Measurements from ENCODE around the gene SUN1. TPM values are rescaled to one million over a fixed set of nuclear protein-coding genes. Genes with fewer than 3 reads are reported as not detected.

SUN1 gene
- total RNA-seq, 1 experiment from 2014 or later = 181 TPM

GRCh38 chr7:921581-922333, 89.5 kb downstream of the SUN1 start:
- no peaks in the 10 kb centered on the region for H3K79me2 ChIP-seq (ENCODE audit: insufficient read depth, low read length)
- ChIA-PET RAD21 (ENCODE audit: low non-redundant PET in 1 of 2, low total read pairs in 2 of 2, uncharacterized antibody in 2 of 2, unreplicated experiment in 2 of 2) (no interaction called here), CTCF (no interaction called here), POLR2A (no interaction called here)
- BruUV-seq (replicated peaks) = no TSS peak
- DNase-seq (ENCODE audit: low read depth, low spot score) = no peak
- H3K9ac ChIP-seq (ENCODE audit: low read length) = no peak overlapping the region
- TF ChIP-seq POLR2AphosphoS5 (IDR thresholded peaks at IDR 0.05; ENCODE audit: low read depth, low read length) (no peak), SRF (IDR thresholded peaks at IDR 0.05; ENCODE audit: low read depth) (no peak), CEBPB (IDR thresholded peaks at IDR 0.05; ENCODE audit: low read depth) (no peak), CBX3 (IDR thresholded peaks at IDR 0.05; ENCODE audit: low read depth) (no peak), ELF1 (IDR thresholded peaks at IDR 0.05; ENCODE audit: borderline replicate concordance, low read depth) (no peak)
- no peaks in the 10 kb centered on the region for H4K20me1 ChIP-seq (ENCODE audit: insufficient read depth)
- H3K4me1 ChIP-seq (ENCODE audit: control insufficient read depth in 1 of 2, insufficient read depth in 2 of 2, low read length in 2 of 2) = peaks cover 0 to 13% of the 10 kb centered on the region in 2 experiments; a peak in 2 of 4 replicates
- H3K27ac ChIP-seq (ENCODE audit: low read depth, low read length) = no peak overlapping the region
- no peak for ATAC-seq
- intact Hi-C loops (cut with micrococcal nuclease) = no loop called here
- H3K4me2 ChIP-seq (ENCODE audit: low read length) = no peak overlapping the region
- no peak overlapping the region for H2AFZ ChIP-seq (ENCODE audit: low read depth, low read length, poor library complexity, severe bottlenecking)
- no peaks in the 10 kb centered on the region for H3K9me2 ChIP-seq (ENCODE audit: insufficient read depth)
- H3K27me3 ChIP-seq (ENCODE audit: insufficient read depth, low read length) = no peaks in the 10 kb centered on the region
- no peak overlapping the region for H3K4me3 ChIP-seq (replicated peaks in 1 of 2; ENCODE audit: low read depth in 1 of 2, low read length in 2 of 2)
- no peaks in the 10 kb centered on the region for H3K36me3 ChIP-seq (ENCODE audit: control insufficient read depth in 1 of 2, insufficient read depth in 2 of 2, low read length in 2 of 2)
- H3K9me3 ChIP-seq (ENCODE audit: control insufficient read depth in 1 of 2, insufficient read depth in 1 of 2, low read depth in 1 of 2, low read length in 2 of 2) = no peaks in the 10 kb centered on the region

- Histone ChIP-seq H3K9me2 (ENCODE audit: insufficient read depth) (no peaks in the 10 kb centered on the region), H3K9me3 (ENCODE audit: control insufficient read depth in 1 of 2, insufficient read depth in 1 of 2, low read depth in 1 of 2, low read length in 2 of 2) (no peaks in the 10 kb centered on the region), H3K4me2 (ENCODE audit: low read length) (no peak overlapping the region), H4K20me1 (ENCODE audit: insufficient read depth) (no peaks in the 10 kb centered on the region), H3K4me1 (ENCODE audit: control insufficient read depth in 1 of 2, insufficient read depth in 2 of 2, low read length in 2 of 2) (peaks cover 0 to 13% of the 10 kb centered on the region in 2 experiments; a peak in 2 of 4 replicates), H3K79me2 (ENCODE audit: insufficient read depth, low read length) (no peaks in the 10 kb centered on the region), H2AFZ (ENCODE audit: low read depth, low read length, poor library complexity, severe bottlenecking) (no peak overlapping the region), H3K36me3 (ENCODE audit: control insufficient read depth in 1 of 2, insufficient read depth in 2 of 2, low read length in 2 of 2) (no peaks in the 10 kb centered on the region), H3K27ac (ENCODE audit: low read depth, low read length) (no peak overlapping the region), H3K27me3 (ENCODE audit: insufficient read depth, low read length) (no peaks in the 10 kb centered on the region), H3K4me3 (replicated peaks in 1 of 2; ENCODE audit: low read depth in 1 of 2, low read length in 2 of 2) (no peak overlapping the region), H3K9ac (ENCODE audit: low read length) (no peak overlapping the region)
- ChIA-PET RAD21 (ENCODE audit: low non-redundant PET in 1 of 2, low total read pairs in 2 of 2, uncharacterized antibody in 2 of 2, unreplicated experiment in 2 of 2) (no interaction called here), POLR2A (no interaction called here), CTCF (no interaction called here)
- no peak for DNase-seq (ENCODE audit: low read depth, low spot score)
- no peak for TF ChIP-seq REST (IDR thresholded peaks at IDR 0.05; ENCODE audit: low read depth)
- no peak for TF ChIP-seq ZBTB33 (IDR thresholded peaks at IDR 0.05; ENCODE audit: extremely low read depth, insufficient replicate concordance, low read length)
- no peak for TF ChIP-seq CBX3 (IDR thresholded peaks at IDR 0.05; ENCODE audit: low read depth)
- TF ChIP-seq TCF7L2 (IDR thresholded peaks at IDR 0.05; ENCODE audit: borderline replicate concordance, extremely low read depth, insufficient read depth, insufficient read length) = no peak
- intact Hi-C loops (cut with micrococcal nuclease) = no loop called here
- BruUV-seq (replicated peaks) = no TSS peak
- ATAC-seq = no peak
Observed at GRCh38 chr7:922334-923107, 90.2 kb downstream of the SUN1 start.
